Stimulated activated CD8-positive, alpha-beta memory T cell treated with anti-CD3 and anti-CD28 coated beads, Interleukin-4, amount 100 ng/mL, for 48 hours (primary cell): ENCODE data around the gene PCSK5.

Source experiments
- DNase-seq: peaks from one replicate; pipeline ENCODE4 v3.0.0-alpha.2; 2020

The PCSK5 gene

GRCh38 chr9:75974016-75974766 lies 83.7 kb downstream of the PCSK5 start:
- no peak for DNase-seq

- no peak for DNase-seq
Measured at GRCh38 chr9:75975071-75975470, 84.6 kb downstream of the PCSK5 start.

GRCh38 chr9:75976549-75976948 lies 86.1 kb downstream of the PCSK5 start:
- DNase-seq: no peak

- no peak for DNase-seq
Measured at GRCh38 chr9:75979362-75979761, 88.9 kb downstream of the PCSK5 start.

- no peak for DNase-seq
Measured at GRCh38 chr9:75983319-75984045, 93.0 kb downstream of the PCSK5 start.

- DNase-seq: no peak
Measured at GRCh38 chr9:75985515-75985914, 95.0 kb downstream of the PCSK5 start.

- no peak for DNase-seq
Measured at GRCh38 chr9:75988663-75989062, 98.2 kb downstream of the PCSK5 start.

GRCh38 chr9:75990156-75990555 lies 99.7 kb downstream of the PCSK5 start:
- no peak for DNase-seq

- no peak for DNase-seq
Measured at GRCh38 chr9:75990576-75991304, 100.3 kb downstream of the PCSK5 start.

GRCh38 chr9:75992482-75993206 lies 102.2 kb downstream of the PCSK5 start:
- no peak for DNase-seq

- no peak for DNase-seq
Measured at GRCh38 chr9:75993434-75993833, 103.0 kb downstream of the PCSK5 start.

- DNase-seq: no peak
Measured at GRCh38 chr9:75995066-75995465, 104.6 kb downstream of the PCSK5 start.

GRCh38 chr9:75996726-75997125 lies 106.3 kb downstream of the PCSK5 start:
- DNase-seq: no peak

- no peak for DNase-seq
Measured at GRCh38 chr9:75997206-75997605, 106.7 kb downstream of the PCSK5 start.

GRCh38 chr9:75998096-75998780 lies 107.8 kb downstream of the PCSK5 start:
- no peak for DNase-seq

- DNase-seq: no peak
Measured at GRCh38 chr9:76001459-76001858, 111.0 kb downstream of the PCSK5 start.

GRCh38 chr9:76003041-76003440 lies 112.6 kb downstream of the PCSK5 start:
- no peak for DNase-seq

- DNase-seq: no peak
Measured at GRCh38 chr9:76004526-76004925, 114.1 kb downstream of the PCSK5 start.

- no peak for DNase-seq
Measured at GRCh38 chr9:76007935-76008334, 117.5 kb downstream of the PCSK5 start.

GRCh38 chr9:76013809-76014208 lies 123.3 kb downstream of the PCSK5 start:
- no peak for DNase-seq

GRCh38 chr9:76018235-76018634 lies 127.8 kb downstream of the PCSK5 start:
- no peak for DNase-seq

- no peak for DNase-seq
Measured at GRCh38 chr9:76018761-76019160, 128.3 kb downstream of the PCSK5 start.

- peak; percentile 40 for DNase-seq
Measured at GRCh38 chr9:76020652-76021051, 130.2 kb downstream of the PCSK5 start.
